Hepatic stellate cell (primary cell): ENCODE data around the gene COL23A1.
"Not testable (repeated sequence)": the region's sequence is repeated elsewhere in the genome, so short reads cannot be mapped to it uniquely, and the experiment has no call there.

Experiments
- DNase-seq: peaks from one replicate; pipeline ENCODE4 v3.0.0; 2011; ENCODE audit warnings: low spot score

The COL23A1 gene

GRCh38 chr5:178207183-178207916, 382.8 kb downstream of the COL23A1 start:
- DNase-seq: no peak

GRCh38 chr5:178206166-178207101, 383.8 kb downstream of the COL23A1 start:
- no peak for DNase-seq

- DNase-seq: no peak
Measured at GRCh38 chr5:178205749-178206047, 384.5 kb downstream of the COL23A1 start.

GRCh38 chr5:178204935-178205748, 385.1 kb downstream of the COL23A1 start:
- DNase-seq: peak; percentile 93

GRCh38 chr5:178204182-178204934, 385.8 kb downstream of the COL23A1 start, which contains the start of gene HNRNPAB:
Gene HNRNPAB, plus strand, starts transcription at chr5:178204533. Its CDS starts 305 bp downstream, at chr5:178204838.
- peak; percentile 100 for DNase-seq

GRCh38 chr5:178203670-178204181, 386.5 kb downstream of the COL23A1 start:
- no peak for DNase-seq

GRCh38 chr5:178202541-178202940, 387.7 kb downstream of the COL23A1 start:
- DNase-seq: no peak

GRCh38 chr5:178201927-178202235, 388.3 kb downstream of the COL23A1 start:
- no peak for DNase-seq

GRCh38 chr5:178201221-178201926, 388.8 kb downstream of the COL23A1 start:
- no peak for DNase-seq

GRCh38 chr5:178199581-178200434, 390.4 kb downstream of the COL23A1 start:
- DNase-seq: no peak

- DNase-seq: no peak
Measured at GRCh38 chr5:178198706-178199105, 391.5 kb downstream of the COL23A1 start.

GRCh38 chr5:178198151-178198550, 392.0 kb downstream of the COL23A1 start:
- not testable (repeated sequence) for DNase-seq

- no peak for DNase-seq
Measured at GRCh38 chr5:178196986-178197385, 393.2 kb downstream of the COL23A1 start.

GRCh38 chr5:178196281-178196812, 393.8 kb downstream of the COL23A1 start:
- no peak for DNase-seq

- DNase-seq: no peak
Measured at GRCh38 chr5:178194026-178194425, 396.2 kb downstream of the COL23A1 start.

GRCh38 chr5:178193251-178193809, 396.9 kb downstream of the COL23A1 start:
- no peak for DNase-seq

GRCh38 chr5:178192787-178193186, 397.4 kb downstream of the COL23A1 start:
- DNase-seq: no peak

- no peak for DNase-seq
Measured at GRCh38 chr5:178192244-178192643, 397.9 kb downstream of the COL23A1 start.

- DNase-seq: no peak
Measured at GRCh38 chr5:178191661-178192060, 398.5 kb downstream of the COL23A1 start.
